Endothelial cell of umbilical vein (primary cell): Measurements from ENCODE around the gene AGFG1.

Experiments used
- CTCF ChIP-seq, 2 donors: IDR thresholded peaks; 1 replicate in 1 of 2; 2 replicates in 1 of 2; pipeline ENCODE4 v1.5.1; 2011; ENCODE audit warnings: low read length in 2 of 2, mild to moderate bottlenecking in 2 of 2, moderate library complexity in 2 of 2, control low read depth in 1 of 2, inconsistent platforms in 1 of 2, low read depth in 1 of 2; ENCODE audit not compliant: insufficient read depth in 1 of 2; ENCODE audit errors: extremely low read depth in 1 of 2
- EZH2 ChIP-seq: IDR thresholded peaks from 2 replicates; pipeline ENCODE4 v1.6.1; 2012; ENCODE audit warnings: borderline replicate concordance, low read depth, mild to moderate bottlenecking, moderate library complexity, low read length, inconsistent platforms; ENCODE audit not compliant: severe bottlenecking
- JUN ChIP-seq: IDR thresholded peaks from 2 replicates; pipeline ENCODE4 v1.6.1; 2011; ENCODE audit warnings: borderline replicate concordance, low read depth; ENCODE audit not compliant: insufficient read length, insufficient read depth
- MAX ChIP-seq: IDR thresholded peaks from 2 replicates; pipeline ENCODE4 v1.6.1; 2011; ENCODE audit not compliant: insufficient read depth, insufficient read length
- MYC ChIP-seq: IDR thresholded peaks from one replicate; pipeline ENCODE4 v1.6.1; 2011; ENCODE audit warnings: mild to moderate bottlenecking, low read depth, low read length
- POLR2A ChIP-seq: IDR thresholded peaks from 2 replicates; pipeline ENCODE4 v1.6.1; 2012; ENCODE audit warnings: low read depth, mild to moderate bottlenecking, control low read depth, low read length
- POLR2AphosphoS5 ChIP-seq: IDR thresholded peaks from 2 replicates; pipeline ENCODE4 v1.6.1; 2012; ENCODE audit warnings: low read depth, mild to moderate bottlenecking, control low read depth, low read length, moderate library complexity; ENCODE audit not compliant: insufficient read depth

- TF ChIP-seq CTCF (IDR thresholded peaks at IDR 0.05; ENCODE audit: extremely low read depth in 1 of 2, insufficient read depth in 1 of 2, low read depth in 1 of 2, low read length in 2 of 2), result no peak
- no peak for TF ChIP-seq POLR2A
- TF ChIP-seq EZH2, result no peak
- no peak for TF ChIP-seq MAX
- no peak for TF ChIP-seq POLR2AphosphoS5
- TF ChIP-seq MYC, result no peak
- TF ChIP-seq JUN, result no peak
Measured at GRCh38 chr2:227515742-227516141, 43.8 kb downstream of the AGFG1 start.
